ENCODE measurements around the gene KYAT1. TPM values are rescaled to one million over a fixed set of nuclear protein-coding genes. Genes with fewer than 3 reads are reported as not detected.

KYAT1 gene
- total and polyA plus RNA-seq, 9 donors = 4.2 to 8.8 (median 5.4) TPM

DNA sequence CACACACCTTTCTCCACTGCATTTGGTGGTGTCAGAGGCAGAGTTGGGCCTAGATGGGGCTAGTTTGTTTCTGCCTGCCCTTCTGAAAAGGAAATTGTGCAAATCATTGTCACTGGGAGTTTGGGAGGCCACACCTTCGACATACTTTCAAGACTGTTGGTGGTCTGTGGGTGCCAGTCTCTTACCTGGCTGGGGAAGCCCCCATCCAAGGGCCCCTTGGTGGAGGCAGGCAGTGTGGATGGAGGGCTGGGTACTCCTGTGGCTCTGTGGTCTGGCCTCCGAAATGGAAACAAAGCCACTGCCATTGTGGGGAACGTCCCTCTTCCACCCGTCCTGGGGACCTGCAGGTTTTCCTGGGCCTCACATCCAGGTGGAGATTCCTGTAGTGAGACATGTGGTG lies 28.1 kb upstream of the KYAT1 start:
- Histone ChIP-seq H3K27ac (ENCODE audit: low read length) (no peak overlapping the region), H3K9me3 (replicated peaks; ENCODE audit: control insufficient read depth, low read depth, low read length) (no peaks in the 10 kb centered on the region), H3K27me3 (ENCODE audit: control insufficient read depth, insufficient read depth, low read length) (no peaks in the 10 kb centered on the region), H3K4me3 (ENCODE audit: low read length) (no peak overlapping the region), H3K4me1 (ENCODE audit: control insufficient read depth, insufficient read depth, low read length) (peaks cover 43% of the 10 kb centered on the region), H3K36me3 (ENCODE audit: control insufficient read depth, insufficient read depth, low read length) (peaks cover 50% of the 10 kb centered on the region)
- DNase-seq = no peak
- WGBS (ENCODE audit: insufficient coverage) = 83% methylated on average over 1 of the region's 4 CpGs

DNA sequence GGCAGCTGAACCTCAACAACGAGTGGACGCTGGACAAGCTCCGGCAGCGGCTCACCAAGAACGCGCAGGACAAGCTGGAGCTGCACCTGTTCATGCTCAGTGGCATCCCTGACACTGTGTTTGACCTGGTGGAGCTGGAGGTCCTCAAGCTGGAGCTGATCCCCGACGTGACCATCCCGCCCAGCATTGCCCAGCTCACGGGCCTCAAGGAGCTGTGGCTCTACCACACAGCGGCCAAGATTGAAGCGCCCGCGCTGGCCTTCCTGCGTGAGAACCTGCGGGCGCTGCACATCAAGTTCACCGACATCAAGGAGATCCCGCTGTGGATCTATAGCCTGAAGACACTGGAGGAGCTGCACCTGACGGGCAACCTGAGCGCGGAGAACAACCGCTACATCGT lies 26.6 kb upstream of the KYAT1 start:
- Histone ChIP-seq H3K9me3 (replicated peaks; ENCODE audit: control insufficient read depth, low read depth, low read length) (no peaks in the 10 kb centered on the region), H3K27ac (ENCODE audit: low read length) (no peak overlapping the region), H3K4me3 (ENCODE audit: low read length) (no peak overlapping the region), H3K27me3 (ENCODE audit: control insufficient read depth, insufficient read depth, low read length) (no peaks in the 10 kb centered on the region), H3K36me3 (ENCODE audit: control insufficient read depth, insufficient read depth, low read length) (peaks cover 40% of the 10 kb centered on the region), H3K4me1 (ENCODE audit: control insufficient read depth, insufficient read depth, low read length) (peaks cover 39% of the 10 kb centered on the region)
- WGBS (ENCODE audit: insufficient coverage) = 98% methylated on average over 19 of the region's 24 CpGs
- DNase-seq = no peak

DNA sequence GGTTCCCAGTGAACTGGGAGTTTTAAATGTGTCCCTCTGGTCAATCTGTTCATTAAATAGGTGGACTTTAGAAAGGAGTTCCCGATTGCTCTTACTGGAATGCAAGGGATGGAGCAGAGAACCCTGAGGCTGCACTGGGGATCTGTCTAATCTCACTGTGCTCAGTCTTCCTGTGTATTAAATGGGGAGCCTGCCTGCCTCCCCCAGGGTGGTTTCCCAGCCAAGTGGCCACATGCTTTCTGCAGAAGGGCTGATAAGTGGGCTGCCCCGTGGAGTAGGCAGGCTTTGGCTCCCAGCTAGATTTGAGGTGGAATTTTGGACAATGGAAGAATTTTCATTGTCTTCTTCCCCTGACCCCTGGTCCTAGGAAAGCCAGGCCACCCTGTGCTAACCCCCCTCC lies 25.0 kb upstream of the KYAT1 start:
- no peak overlapping the region for H3K27ac ChIP-seq (ENCODE audit: low read length)
- DNase-seq = no peak
- 67% methylated on average over 1 of the region's 2 CpGs for WGBS (ENCODE audit: insufficient coverage)
- no peak overlapping the region for H3K4me3 ChIP-seq (ENCODE audit: low read length)
- peaks cover 36% of the 10 kb centered on the region for H3K4me1 ChIP-seq (ENCODE audit: control insufficient read depth, insufficient read depth, low read length)
- no peaks in the 10 kb centered on the region for H3K27me3 ChIP-seq (ENCODE audit: control insufficient read depth, insufficient read depth, low read length)
- H3K36me3 ChIP-seq (ENCODE audit: control insufficient read depth, insufficient read depth, low read length) = peaks cover 42% of the 10 kb centered on the region
- H3K9me3 ChIP-seq (replicated peaks; ENCODE audit: control insufficient read depth, low read depth, low read length) = no peaks in the 10 kb centered on the region

DNA sequence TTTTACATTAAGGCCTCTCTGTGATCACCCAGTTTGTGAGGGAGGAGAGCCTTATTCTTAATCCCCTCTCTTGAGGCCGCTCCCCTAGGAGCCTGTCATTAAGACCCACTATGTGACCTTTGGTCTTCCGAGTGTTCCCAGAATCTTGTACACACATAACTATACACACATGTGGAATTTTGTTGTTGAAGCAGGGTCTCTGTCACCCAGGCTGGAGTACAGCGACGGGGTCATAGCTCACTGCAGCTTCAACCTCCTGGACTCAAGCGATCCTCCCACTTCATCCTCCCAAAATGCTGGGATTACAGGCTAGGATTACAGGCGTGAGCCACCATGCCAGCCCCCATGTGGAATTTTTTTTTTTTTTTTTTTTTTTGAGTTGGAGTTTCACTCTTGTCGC lies 24.2 kb upstream of the KYAT1 start:
- Histone ChIP-seq H3K36me3 (ENCODE audit: control insufficient read depth, insufficient read depth, low read length) (peaks cover 42% of the 10 kb centered on the region), H3K9me3 (replicated peaks; ENCODE audit: control insufficient read depth, low read depth, low read length) (no peaks in the 10 kb centered on the region), H3K4me3 (ENCODE audit: low read length) (no peak overlapping the region), H3K27me3 (ENCODE audit: control insufficient read depth, insufficient read depth, low read length) (no peaks in the 10 kb centered on the region), H3K27ac (ENCODE audit: low read length) (no peak overlapping the region), H3K4me1 (ENCODE audit: control insufficient read depth, insufficient read depth, low read length) (peaks cover 28% of the 10 kb centered on the region)
- 100% methylated on average over 1 of the region's 7 CpGs for WGBS (ENCODE audit: insufficient coverage)
- no peak for DNase-seq

DNA sequence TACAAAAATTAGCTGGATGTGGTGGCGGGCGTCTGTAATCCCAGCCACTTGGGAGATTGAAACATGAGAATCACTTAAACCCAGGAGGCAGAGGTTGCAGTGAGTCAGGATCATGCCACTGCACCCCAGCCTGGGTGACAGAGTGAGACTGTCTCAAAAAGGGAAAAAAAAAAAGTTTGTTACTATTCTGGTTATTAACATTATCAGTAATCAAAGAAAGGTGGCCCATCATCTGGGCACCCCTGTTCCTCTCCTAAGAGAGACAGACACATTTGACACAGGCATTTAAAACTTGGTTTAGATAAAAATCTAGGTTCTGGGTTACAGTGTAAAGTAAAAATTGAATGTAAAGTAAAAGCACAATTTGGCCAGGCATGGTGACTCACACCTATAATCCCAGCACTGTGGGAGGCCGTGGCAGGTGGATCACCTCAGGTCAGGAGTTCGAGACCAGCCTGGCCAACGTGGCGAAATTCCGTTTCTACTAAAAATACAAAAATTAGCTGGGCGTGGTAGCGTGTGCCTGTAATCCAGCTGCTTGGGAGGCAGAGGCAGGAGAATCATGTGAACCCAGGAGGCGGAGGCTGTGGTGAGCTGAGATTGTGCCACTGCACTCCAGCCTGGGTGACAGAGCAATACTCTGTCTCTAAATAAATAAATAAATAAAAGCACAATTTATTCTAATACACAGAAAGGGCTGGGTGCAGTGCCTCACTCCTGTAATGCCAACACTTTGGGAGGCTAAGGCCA lies 22.3 kb upstream of the KYAT1 start:
- WGBS (ENCODE audit: insufficient coverage) = 92% methylated on average over 2 of the region's 10 CpGs
- Histone ChIP-seq H3K4me3 (ENCODE audit: low read length) (no peak overlapping the region), H3K9me3 (replicated peaks; ENCODE audit: control insufficient read depth, low read depth, low read length) (no peaks in the 10 kb centered on the region), H3K4me1 (ENCODE audit: control insufficient read depth, insufficient read depth, low read length) (peaks cover 17% of the 10 kb centered on the region), H3K36me3 (ENCODE audit: control insufficient read depth, insufficient read depth, low read length) (peaks cover 39% of the 10 kb centered on the region), H3K27ac (ENCODE audit: low read length) (no peak overlapping the region), H3K27me3 (ENCODE audit: control insufficient read depth, insufficient read depth, low read length) (no peaks in the 10 kb centered on the region)
- DNase-seq = no peak

DNA sequence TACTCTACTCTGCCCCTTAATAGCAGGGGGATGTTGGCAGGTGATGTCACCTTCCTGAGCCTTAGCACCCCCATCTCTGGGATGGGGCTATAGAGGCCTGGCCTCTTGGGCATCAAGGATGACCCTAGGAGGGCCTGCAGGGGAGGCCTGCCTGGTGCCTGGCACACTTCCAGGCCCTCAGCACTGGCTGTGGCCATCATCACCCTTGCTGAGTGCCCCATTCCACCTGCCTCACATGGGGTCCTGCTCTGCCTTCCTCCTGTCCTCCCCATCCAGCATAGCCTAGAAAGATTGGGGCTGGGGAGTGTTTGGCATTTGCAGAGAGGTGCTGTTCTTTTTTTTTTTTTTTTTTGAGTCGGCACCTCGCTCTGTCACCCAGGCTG lies 21.3 kb upstream of the KYAT1 start:
- DNase-seq = no peak
- H3K4me1 ChIP-seq (ENCODE audit: control insufficient read depth, insufficient read depth, low read length) = peaks cover 17% of the 10 kb centered on the region

DNA sequence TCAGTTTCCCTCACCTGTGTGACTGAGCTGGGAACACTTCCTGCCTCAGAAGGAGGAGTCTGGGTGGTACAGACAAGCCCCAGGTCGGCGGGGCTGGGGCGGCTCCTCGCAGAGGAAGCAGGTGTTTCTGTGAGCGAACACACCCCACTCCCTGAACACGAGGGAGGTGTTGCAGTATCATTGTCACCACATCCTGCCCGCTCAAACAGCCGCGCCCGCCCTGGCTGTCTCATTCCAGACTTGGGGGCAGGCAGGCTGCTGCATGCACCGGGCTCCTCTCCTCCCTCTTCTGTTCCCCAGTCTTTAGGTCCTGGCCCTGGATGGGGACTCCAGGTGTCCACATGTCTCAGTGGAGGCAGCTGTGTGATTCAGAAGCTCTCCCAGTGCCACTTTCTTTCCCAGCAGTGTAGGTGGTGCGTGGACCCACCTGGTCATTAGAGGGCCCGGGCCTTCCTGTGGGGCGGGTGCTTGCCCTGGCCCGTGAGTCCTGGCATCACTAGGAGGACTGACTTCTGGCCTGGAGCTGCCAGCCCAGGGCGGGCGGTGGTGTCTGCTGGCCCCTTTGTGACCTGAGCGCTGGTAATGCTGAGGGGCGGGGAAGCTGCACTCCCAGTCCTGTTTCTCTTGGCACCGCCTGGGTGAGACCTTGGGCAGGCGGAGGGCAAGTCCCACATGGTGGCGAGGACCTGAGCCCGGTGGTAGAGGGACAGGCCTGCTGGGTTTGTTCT lies 20.8 kb upstream of the KYAT1 start:
- Histone ChIP-seq H3K4me3 (ENCODE audit: low read length) (no peak overlapping the region), H3K36me3 (ENCODE audit: control insufficient read depth, insufficient read depth, low read length) (peaks cover 35% of the 10 kb centered on the region), H3K27me3 (ENCODE audit: control insufficient read depth, insufficient read depth, low read length) (no peaks in the 10 kb centered on the region), H3K27ac (ENCODE audit: low read length) (no peak overlapping the region), H3K4me1 (ENCODE audit: control insufficient read depth, insufficient read depth, low read length) (peaks cover 17% of the 10 kb centered on the region), H3K9me3 (replicated peaks; ENCODE audit: control insufficient read depth, low read depth, low read length) (no peaks in the 10 kb centered on the region)
- 82% methylated on average over 19 of the region's 23 CpGs for WGBS (ENCODE audit: insufficient coverage)
- DNase-seq = no peak

More for the DNA sequence above, 21.3 kb upstream of the KYAT1 start:
- Histone ChIP-seq H3K27ac (ENCODE audit: low read length) (no peak overlapping the region), H3K36me3 (ENCODE audit: control insufficient read depth, insufficient read depth, low read length) (peaks cover 39% of the 10 kb centered on the region), H3K27me3 (ENCODE audit: control insufficient read depth, insufficient read depth, low read length) (no peaks in the 10 kb centered on the region), H3K9me3 (replicated peaks; ENCODE audit: control insufficient read depth, low read depth, low read length) (no peaks in the 10 kb centered on the region), H3K4me3 (ENCODE audit: low read length) (no peak overlapping the region)
- WGBS (ENCODE audit: insufficient coverage) = no CpG with 5 or more reads among the region's 2 CpGs

DNA sequence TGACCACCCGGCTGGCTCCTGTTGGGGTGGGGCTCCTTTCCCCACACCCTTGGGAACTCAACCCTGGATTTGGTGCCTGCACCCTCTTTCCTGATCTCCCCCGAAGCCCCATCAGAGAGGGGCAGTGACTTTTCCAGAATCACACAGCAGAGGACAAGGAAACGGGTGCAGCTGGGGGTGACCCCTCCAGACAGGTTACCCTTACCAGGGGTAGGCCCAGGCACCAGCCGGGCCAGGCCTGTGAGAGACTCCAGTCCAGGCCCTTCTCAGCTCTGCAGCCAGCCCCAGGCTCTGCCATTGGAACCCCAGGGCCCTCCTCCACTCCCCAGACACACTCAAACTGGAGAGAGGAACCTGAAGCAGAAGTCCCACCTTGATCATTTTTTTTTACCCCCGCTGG lies 20.1 kb upstream of the KYAT1 start:
- H3K4me1 ChIP-seq (ENCODE audit: control insufficient read depth, insufficient read depth, low read length) = peaks cover 17% of the 10 kb centered on the region
- H3K4me3 ChIP-seq (ENCODE audit: low read length) = no peak overlapping the region
- H3K27ac ChIP-seq (ENCODE audit: low read length) = no peak overlapping the region
- 89% methylated on average over 4 of the region's 5 CpGs for WGBS (ENCODE audit: insufficient coverage)
- no peaks in the 10 kb centered on the region for H3K27me3 ChIP-seq (ENCODE audit: control insufficient read depth, insufficient read depth, low read length)
- H3K9me3 ChIP-seq (replicated peaks; ENCODE audit: control insufficient read depth, low read depth, low read length) = no peaks in the 10 kb centered on the region
- no peak for DNase-seq
- H3K36me3 ChIP-seq (ENCODE audit: control insufficient read depth, insufficient read depth, low read length) = peaks cover 34% of the 10 kb centered on the region

DNA sequence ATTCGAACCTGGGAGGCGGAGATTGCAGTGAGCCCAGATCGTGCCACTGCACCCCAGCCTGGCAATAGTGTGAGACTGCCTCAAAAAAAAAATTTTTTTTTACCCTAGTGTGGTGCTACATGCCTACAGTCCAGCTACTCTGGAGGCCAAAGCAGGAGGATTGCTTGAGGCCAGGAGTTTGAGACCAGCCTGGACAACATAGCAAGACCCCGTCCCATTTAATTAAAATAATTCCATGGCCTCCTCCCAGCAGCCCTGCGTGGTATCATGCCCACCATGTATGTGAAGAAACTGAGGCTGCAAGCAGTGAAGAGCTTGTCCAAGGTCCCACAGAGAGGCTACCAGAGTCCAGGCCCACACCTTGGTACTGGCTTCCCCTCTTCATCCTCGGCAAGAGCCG lies 19.6 kb upstream of the KYAT1 start:
- Histone ChIP-seq H3K9me3 (replicated peaks; ENCODE audit: control insufficient read depth, low read depth, low read length) (no peaks in the 10 kb centered on the region), H3K27me3 (ENCODE audit: control insufficient read depth, insufficient read depth, low read length) (no peaks in the 10 kb centered on the region), H3K4me1 (ENCODE audit: control insufficient read depth, insufficient read depth, low read length) (peaks cover 17% of the 10 kb centered on the region), H3K27ac (ENCODE audit: low read length) (no peak overlapping the region), H3K4me3 (ENCODE audit: low read length) (no peak overlapping the region), H3K36me3 (ENCODE audit: control insufficient read depth, insufficient read depth, low read length) (peaks cover 36% of the 10 kb centered on the region)
- no peak for DNase-seq
- WGBS (ENCODE audit: insufficient coverage) = 100% methylated on average over 3 of the region's 7 CpGs

DNA sequence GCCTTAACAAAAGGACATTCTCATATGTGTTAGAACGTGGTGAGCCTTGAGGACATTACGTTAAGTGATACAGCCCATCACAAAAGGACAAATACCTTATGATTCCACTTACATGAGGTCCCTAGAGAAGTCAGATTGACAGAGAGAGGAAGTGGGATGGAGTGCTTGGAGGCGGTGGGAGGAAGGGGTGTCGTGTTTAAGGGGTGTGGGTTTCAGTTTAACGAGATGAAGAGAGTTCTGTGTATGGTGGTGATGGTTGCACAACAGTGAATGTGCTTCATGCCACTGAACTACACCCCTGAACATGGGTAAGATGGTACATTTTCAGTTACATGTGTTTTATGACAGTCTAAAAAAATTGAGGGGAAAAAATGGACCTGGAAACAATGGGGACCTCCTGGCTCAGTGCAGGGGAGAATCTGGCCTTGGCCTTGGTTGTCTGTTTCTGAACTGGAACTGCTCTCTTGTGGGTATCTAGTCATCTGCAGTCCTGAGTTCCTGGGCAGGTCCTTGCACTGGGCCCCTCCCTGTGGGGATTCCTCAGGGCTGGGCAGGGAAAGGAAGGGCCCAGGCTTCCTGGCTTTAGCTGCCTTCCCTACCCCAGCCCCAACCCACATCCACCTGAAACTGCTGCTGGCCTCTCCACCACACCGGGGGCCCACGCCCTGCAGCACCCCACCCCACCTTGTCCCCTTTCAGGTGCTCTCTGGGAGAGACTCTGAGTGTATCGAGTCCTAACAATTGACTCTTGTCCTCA lies 18.0 kb upstream of the KYAT1 start:
- Histone ChIP-seq H3K27ac (ENCODE audit: low read length) (peak overlapping the region; percentile 13), H3K27me3 (ENCODE audit: control insufficient read depth, insufficient read depth, low read length) (no peaks in the 10 kb centered on the region), H3K4me3 (ENCODE audit: low read length) (no peak overlapping the region), H3K4me1 (ENCODE audit: control insufficient read depth, insufficient read depth, low read length) (peaks cover 17% of the 10 kb centered on the region), H3K36me3 (ENCODE audit: control insufficient read depth, insufficient read depth, low read length) (peaks cover 36% of the 10 kb centered on the region), H3K9me3 (replicated peaks; ENCODE audit: control insufficient read depth, low read depth, low read length) (no peaks in the 10 kb centered on the region)
- no peak for DNase-seq
- WGBS (ENCODE audit: insufficient coverage) = 83% methylated on average over 3 of the region's 8 CpGs
